RWPE2 (cell line): ENCODE data around the gene ARAP3.

ENCODE experiments used
- ATAC-seq: fragments of 200-7000 bp; cut with Tn5 transposase; 3 replicates; pipeline ENCODE4 v1.9.1; 2021; ENCODE audit warnings: low read depth
- DNase-seq: peaks from one replicate; pipeline ENCODE4 v3.0.0-alpha.2; 2020; ENCODE audit warnings: low spot score
- H3K27ac ChIP-seq: fragments of 450-650 bp; 2 replicates; pipeline ENCODE4 v1.5.1; 2017; ENCODE audit warnings: mild to moderate bottlenecking; ENCODE audit not compliant: poor library complexity, severe bottlenecking
- H3K27me3 ChIP-seq: fragments of 250-450 bp; sonication (Bioruptor Pico); 2 replicates; pipeline ENCODE4 v1.5.1; 2021; ENCODE audit warnings: mild to moderate bottlenecking, moderate library complexity; ENCODE audit not compliant: insufficient read depth, poor library complexity, severe bottlenecking
- H3K36me3 ChIP-seq: fragments of 250-450 bp; sonication (Bioruptor Pico); 2 replicates; pipeline ENCODE4 v1.5.1; 2020; ENCODE audit warnings: low read depth, mild to moderate bottlenecking, moderate library complexity
- H3K4me1 ChIP-seq: fragments of 250-450 bp; sonication (Bioruptor Pico); 2 replicates; pipeline ENCODE4 v1.5.1; 2021; ENCODE audit warnings: mild to moderate bottlenecking, moderate library complexity; ENCODE audit not compliant: insufficient read depth, poor library complexity, severe bottlenecking
- H3K4me3 ChIP-seq: fragments of 250-450 bp; sonication (Bioruptor Pico); 2 replicates; pipeline ENCODE4 v1.5.1; 2021; ENCODE audit warnings: mild to moderate bottlenecking, moderate library complexity; ENCODE audit not compliant: severe bottlenecking
- H3K9me3 ChIP-seq: fragments of 250-450 bp; sonication (Bioruptor Pico); 2 replicates; pipeline ENCODE4 v1.5.1; 2021; ENCODE audit warnings: mild to moderate bottlenecking, moderate library complexity; ENCODE audit not compliant: severe bottlenecking
- CTCF ChIP-seq: fragments of 450-650 bp; IDR thresholded peaks from one replicate; pipeline ENCODE4 v1.5.1; 2017; ENCODE audit warnings: mild to moderate bottlenecking, moderate library complexity; ENCODE audit not compliant: poor library complexity, severe bottlenecking

The ARAP3 gene

GRCh38 chr5:141717043-141717442 is 35.0 kb upstream of the ARAP3 start:
- ATAC-seq (no peak), DNase-seq (no peak)
- H3K4me3 ChIP-seq: no peak overlapping the region
- no peaks in the 10 kb centered on the region for H3K9me3 ChIP-seq
- peak overlapping the region; percentile 92 for H3K27ac ChIP-seq
- H3K36me3 ChIP-seq: no peaks in the 10 kb centered on the region
- no peaks in the 10 kb centered on the region for H3K27me3 ChIP-seq
- TF ChIP-seq CTCF: no peak
- peaks cover 51% of the 10 kb centered on the region for H3K4me1 ChIP-seq

- DNase-seq: no peak
Observed at GRCh38 chr5:141716468-141716867, 34.4 kb upstream of the ARAP3 start.

GRCh38 chr5:141716009-141716408 is 34.0 kb upstream of the ARAP3 start:
- peaks cover 51% of the 10 kb centered on the region for H3K4me1 ChIP-seq
- peak overlapping the region; percentile 92 for H3K27ac ChIP-seq
- no peaks in the 10 kb centered on the region for H3K36me3 ChIP-seq
- no peaks in the 10 kb centered on the region for H3K9me3 ChIP-seq
- H3K4me3 ChIP-seq: no peak overlapping the region
- peak; percentile 87 for DNase-seq
- H3K27me3 ChIP-seq: no peaks in the 10 kb centered on the region
- ATAC-seq: peak; percentile 56
- no peak for TF ChIP-seq CTCF

More at GRCh38 chr5:141716468-141716867, 34.4 kb upstream of the ARAP3 start:
- ATAC-seq: no peak
- Histone ChIP-seq H3K9me3 (no peaks in the 10 kb centered on the region), H3K27ac (peak overlapping the region; percentile 92), H3K4me1 (peaks cover 51% of the 10 kb centered on the region), H3K27me3 (no peaks in the 10 kb centered on the region), H3K4me3 (no peak overlapping the region), H3K36me3 (no peaks in the 10 kb centered on the region)
- TF ChIP-seq CTCF: no peak

- no peaks in the 10 kb centered on the region for H3K9me3 ChIP-seq
- ATAC-seq: no peak
Observed at GRCh38 chr5:141715346-141715905, 33.4 kb upstream of the ARAP3 start.

More at GRCh38 chr5:141715346-141715905, 33.4 kb upstream of the ARAP3 start:
- no peaks in the 10 kb centered on the region for H3K36me3 ChIP-seq
- H3K4me1 ChIP-seq: peaks cover 51% of the 10 kb centered on the region
- H3K4me3 ChIP-seq: no peak overlapping the region
- no peaks in the 10 kb centered on the region for H3K27me3 ChIP-seq
- TF ChIP-seq CTCF: no peak
- H3K27ac ChIP-seq: peak overlapping the region; percentile 92
- DNase-seq: no peak
